ENCODE results near the gene ELAC2.

- TF ChIP-seq CTCF (conservative IDR thresholded peaks at IDR 0.05; ENCODE audit: low read depth, low read length) (no peak), EZH2 (IDR thresholded peaks at IDR 0.05; ENCODE audit: borderline replicate concordance, low read depth, low read length, poor library complexity, severe bottlenecking) (no peak)
Measured at GRCh38 chr17:13017655-13018459, at the start of gene ELAC2.

Data from A673 (cell line).